Uterus (tissue), 4 donors: ENCODE measurements around the gene RILPL2. TPM values are rescaled to one million over a fixed set of nuclear protein-coding genes. Genes with fewer than 3 reads are reported as not detected.

Experiments used
- DNase-seq, 2 donors: peaks; one replicate each; pipeline ENCODE4 v3.0.0-alpha.2; 2019 to 2020
- H3K27ac ChIP-seq, 2 donors: fragments of 200-600 bp; sonication (generic); 1 replicate in 1 of 2; 2 replicates in 1 of 2; pipeline ENCODE4 v1.5.1; 2016 to 2018
- H3K27me3 ChIP-seq, 2 donors: fragments of 200-600 bp; sonication (generic); one replicate each; pipeline ENCODE4 v1.5.1; 2018 to 2019; ENCODE audit warnings: control low read depth in 1 of 2
- H3K36me3 ChIP-seq, 2 donors: fragments of 200-600 bp; sonication (generic); one replicate each; pipeline ENCODE4 v1.5.1; 2019; ENCODE audit warnings: control low read depth in 1 of 2
- H3K4me1 ChIP-seq, 2 donors: fragments of 200-600 bp; sonication (generic); one replicate each; pipeline ENCODE4 v1.5.1; 2018 to 2019; ENCODE audit warnings: control low read depth in 1 of 2
- H3K4me3 ChIP-seq, 2 donors: fragments of 200-600 bp; sonication (generic); 1 replicate in 1 of 2; 2 replicates in 1 of 2; pipeline ENCODE4 v1.5.1; 2018 to 2019; ENCODE audit warnings: mild to moderate bottlenecking in 1 of 2
- H3K9me3 ChIP-seq, 2 donors: fragments of 200-600 bp; sonication (generic); one replicate each; pipeline ENCODE4 v1.5.1; 2019; ENCODE audit warnings: control low read depth in 1 of 2
- CTCF ChIP-seq, 4 experiments: fragments of 200-600 bp in 2 of 4; fragments of 450-650 bp in 2 of 4; sonication (generic) in 2 of 4; IDR thresholded peaks; one replicate each; pipeline ENCODE4 v1.5.1; 2016 to 2019; ENCODE audit warnings: antibody characterized with exemption in 4 of 4, mild to moderate bottlenecking in 2 of 4, moderate library complexity in 1 of 4
- POLR2A ChIP-seq, 2 donors: fragments of 450-650 bp; IDR thresholded peaks; one replicate each; pipeline ENCODE4 v1.6.1; 2016; ENCODE audit warnings: antibody characterized with exemption in 2 of 2, mild to moderate bottlenecking in 1 of 2, moderate library complexity in 1 of 2
- intact Hi-C: fragments of 100-400 bp; cut with DNase I; formaldehyde crosslinking; loops from one replicate; pipeline ENCODE4 v1.15.1; 2023; ENCODE audit warnings: low total_unique reads
- total RNA-seq, 4 donors: library from RNA; depleted of rRNA in 3 of 4; stranded (reverse); fragments of >200 nt in 3 of 4; gene quantifications; one replicate each; pipeline versions ENCODE4 v1.1.0 to v1.2.4, GENCODE V29; 2014 to 2023
- donor health status: DM: yes; HTN: yes; CAD: no.

The RILPL2 gene
- total RNA-seq, 4 donors from 2014 or later, result 4.0 to 10.1 (median 5.8) TPM

GRCh38 chr12:123367511-123367910 is 69.0 kb downstream of the RILPL2 start:
- no peak for TF ChIP-seq CTCF (IDR thresholded peaks at IDR 0.05)
- no peak for TF ChIP-seq POLR2A (IDR thresholded peaks at IDR 0.05)
- Histone ChIP-seq H3K4me3 (no peak overlapping the region), H3K4me1 (peaks cover 5 to 9% of the 10 kb centered on the region in 2 donors), H3K27ac (peak overlapping the region; percentile 94 to 96), H3K9me3 (no peaks in the 10 kb centered on the region), H3K27me3 (no peaks in the 10 kb centered on the region), H3K36me3 (no peaks in the 10 kb centered on the region)
- intact Hi-C loops, result no loop called here
- no peak for DNase-seq

Other genes starting within 250 kb of the RILPL2 start
- 100 to 1,000 TPM in 2 of 4 donors, 10 to 100 TPM in 2; 21.3 to 124 (median 75.1) TPM for gene MPHOSPH9, start 203.5 kb downstream of the RILPL2 start, total RNA-seq
- gene MTRFR, start 203.2 kb downstream of the RILPL2 start, total RNA-seq, result 10 to 100 TPM in 2 of 4 donors, 1 to 10 TPM in 1, under 1 TPM in 1; 0.51 to 18.9 (median 8.3) TPM
- gene CDK2AP1, start 164.8 kb downstream of the RILPL2 start, total RNA-seq, result 100 to 1,000 TPM in 2 of 4 donors, 10 to 100 TPM in 2; 54.3 to 120 (median 89.9) TPM
- 10 to 100 TPM; 16.8 to 40.5 (median 33.0) TPM for gene SBNO1, start 71.8 kb downstream of the RILPL2 start, total RNA-seq
- 10 to 100 TPM; 20.9 to 71.5 (median 42.1) TPM for gene KMT5A, start 52.6 kb downstream of the RILPL2 start, total RNA-seq
- gene SNRNP35, start 21.5 kb upstream of the RILPL2 start, total RNA-seq, result 10 to 100 TPM in 3 of 4 donors, under 1 TPM in 1; 0.29 to 41.0 (median 24.3) TPM
- 10 to 100 TPM in 2 of 4 donors, 1 to 10 TPM in 2; 2.9 to 32.3 (median 18.4) TPM for gene RILPL1, start 97.0 kb upstream of the RILPL2 start, total RNA-seq
- 100 to 1,000 TPM in 3 of 4 donors, 10 to 100 TPM in 1; 60.2 to 362 (median 178) TPM for gene TMED2, start 147.9 kb upstream of the RILPL2 start, total RNA-seq
- 10 to 100 TPM in 3 of 4 donors, 1 to 10 TPM in 1; 5.9 to 42.0 (median 23.9) TPM for gene DDX55, start 165.4 kb upstream of the RILPL2 start, total RNA-seq
- 100 to 1,000 TPM in 1 of 4 donors, 10 to 100 TPM in 3; 35.1 to 114 (median 66.7) TPM for gene EIF2B1, start 197.0 kb upstream of the RILPL2 start, total RNA-seq
- 10 to 100 TPM; 12.3 to 66.4 (median 31.1) TPM for gene GTF2H3, start 197.1 kb upstream of the RILPL2 start, total RNA-seq
- gene TCTN2, start 234.4 kb upstream of the RILPL2 start, total RNA-seq, result 100 to 1,000 TPM in 1 of 4 donors, 10 to 100 TPM in 2, 1 to 10 TPM in 1; 3.8 to 334 (median 23.9) TPM